Kidney glomerular epithelial cell (primary cell): Measurements from ENCODE around the gene RNU6-8.

ENCODE experiments used
- DNase-seq: peaks from one replicate; lab custom pipeline; 2025; lab: John Stamatoyannopoulos, UW

The RNU6-8 gene

GRCh38 chr14:32202998-32203882, at the start of gene RNU6-8:
Gene RNU6-8 (minus strand): TSS chr14:32203269.
- DNase-seq: peak; percentile 75

- DNase-seq: peak; percentile 69
Measured at GRCh38 chr14:32252030-32252670, 49.1 kb upstream of the RNU6-8 start.

GRCh38 chr14:32251530-32251929, 48.5 kb upstream of the RNU6-8 start:
- DNase-seq: no peak

GRCh38 chr14:32250681-32251080, 47.6 kb upstream of the RNU6-8 start:
- DNase-seq: no peak

GRCh38 chr14:32249780-32250179, 46.7 kb upstream of the RNU6-8 start:
- no peak for DNase-seq

- DNase-seq: no peak
Measured at GRCh38 chr14:32249371-32249770, 46.3 kb upstream of the RNU6-8 start.

GRCh38 chr14:32246751-32247150, 43.7 kb upstream of the RNU6-8 start:
- DNase-seq: no peak

GRCh38 chr14:32244404-32244803, 41.3 kb upstream of the RNU6-8 start:
- no peak for DNase-seq

GRCh38 chr14:32233260-32233659, 30.2 kb upstream of the RNU6-8 start:
- no peak for DNase-seq

GRCh38 chr14:32232481-32232880, 29.4 kb upstream of the RNU6-8 start:
- no peak for DNase-seq

GRCh38 chr14:32230695-32231280, 27.7 kb upstream of the RNU6-8 start:
- DNase-seq: peak; percentile 16

GRCh38 chr14:32230181-32230580, 27.1 kb upstream of the RNU6-8 start:
- peak; percentile 63 for DNase-seq

- no peak for DNase-seq
Measured at GRCh38 chr14:32226056-32226455, 23.0 kb upstream of the RNU6-8 start.

GRCh38 chr14:32225378-32225920, 22.4 kb upstream of the RNU6-8 start:
- no peak for DNase-seq

GRCh38 chr14:32224737-32225377, 21.8 kb upstream of the RNU6-8 start:
- DNase-seq: peak; percentile 33

- no peak for DNase-seq
Measured at GRCh38 chr14:32217301-32217700, 14.2 kb upstream of the RNU6-8 start.

GRCh38 chr14:32212833-32213232, 9.8 kb upstream of the RNU6-8 start:
- no peak for DNase-seq

GRCh38 chr14:32211068-32211404, 8.0 kb upstream of the RNU6-8 start:
- no peak for DNase-seq

GRCh38 chr14:32209471-32209870, 6.4 kb upstream of the RNU6-8 start:
- no peak for DNase-seq

- DNase-seq: no peak
Measured at GRCh38 chr14:32208490-32208889, 5.4 kb upstream of the RNU6-8 start.

GRCh38 chr14:32206552-32206951, 3.5 kb upstream of the RNU6-8 start:
- DNase-seq: no peak

GRCh38 chr14:32205984-32206383, 2.9 kb upstream of the RNU6-8 start:
- no peak for DNase-seq
